GM21367 (cell line): ENCODE results near the gene HOMER2.
A peak's percentile ranks its signal among the peaks of the same experiment; 100 is the strongest.
"Not testable (repeated sequence)": the region's sequence is repeated elsewhere in the genome, so short reads cannot be mapped to it uniquely, and the experiment has no call there.

ENCODE experiments used
- ATAC-seq: cut with Tn5 transposase; IDR thresholded peaks from one replicate; pipeline ENCODE4 v1.9.1; 2021; ENCODE audit not compliant: unreplicated experiment

Gene HOMER2

GRCh38 chr15:82865981-82866380 is 86.5 kb downstream of the HOMER2 start:
- not testable (repeated sequence) for ATAC-seq

GRCh38 chr15:82865581-82865980 is 86.9 kb downstream of the HOMER2 start:
- ATAC-seq = not testable (repeated sequence)

GRCh38 chr15:82864967-82865366 is 87.6 kb downstream of the HOMER2 start:
- no peak for ATAC-seq

- no peak for ATAC-seq
These were observed 89.6 kb downstream of the HOMER2 start for GRCh38 chr15:82862886-82863285.

GRCh38 chr15:82858932-82859331 is 93.6 kb downstream of the HOMER2 start:
- ATAC-seq = no peak

GRCh38 chr15:82856397-82857170 is 95.9 kb downstream of the HOMER2 start:
- ATAC-seq = no peak

- no peak for ATAC-seq
These were observed 97.0 kb downstream of the HOMER2 start for GRCh38 chr15:82855286-82856100.

- ATAC-seq = no peak
These were observed 98.0 kb downstream of the HOMER2 start for GRCh38 chr15:82854554-82854953.

GRCh38 chr15:82852941-82853561 is 99.5 kb downstream of the HOMER2 start:
- no peak for ATAC-seq

- ATAC-seq = no peak
These were observed 100.5 kb downstream of the HOMER2 start for GRCh38 chr15:82851981-82852511.

GRCh38 chr15:82851306-82851850 is 101.1 kb downstream of the HOMER2 start:
- no peak for ATAC-seq

- no peak for ATAC-seq
These were observed 101.8 kb downstream of the HOMER2 start for GRCh38 chr15:82850731-82851130.

GRCh38 chr15:82849556-82850512 is 102.7 kb downstream of the HOMER2 start:
- ATAC-seq = peak; percentile 56

GRCh38 chr15:82848241-82848993 is 104.1 kb downstream of the HOMER2 start:
- no peak for ATAC-seq

GRCh38 chr15:82847703-82848102 is 104.8 kb downstream of the HOMER2 start:
- no peak for ATAC-seq

- no peak for ATAC-seq
These were observed 105.9 kb downstream of the HOMER2 start for GRCh38 chr15:82846621-82847020.

- no peak for ATAC-seq
These were observed 106.8 kb downstream of the HOMER2 start for GRCh38 chr15:82845686-82846085.

GRCh38 chr15:82843566-82843965 is 109.0 kb downstream of the HOMER2 start:
- ATAC-seq = no peak

- ATAC-seq = no peak
These were observed 112.4 kb downstream of the HOMER2 start for GRCh38 chr15:82840166-82840565.
